Activated CD8-positive, alpha-beta memory T cell treated with anti-CD3 and anti-CD28 coated beads for 24 hours (primary cell): ENCODE data around the gene OR51I1.

Experiments used
- DNase-seq: peaks from one replicate; pipeline ENCODE4 v3.0.0-alpha.2; 2020

The OR51I1 gene, protein sequence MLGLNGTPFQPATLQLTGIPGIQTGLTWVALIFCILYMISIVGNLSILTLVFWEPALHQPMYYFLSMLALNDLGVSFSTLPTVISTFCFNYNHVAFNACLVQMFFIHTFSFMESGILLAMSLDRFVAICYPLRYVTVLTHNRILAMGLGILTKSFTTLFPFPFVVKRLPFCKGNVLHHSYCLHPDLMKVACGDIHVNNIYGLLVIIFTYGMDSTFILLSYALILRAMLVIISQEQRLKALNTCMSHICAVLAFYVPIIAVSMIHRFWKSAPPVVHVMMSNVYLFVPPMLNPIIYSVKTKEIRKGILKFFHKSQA

DNA sequence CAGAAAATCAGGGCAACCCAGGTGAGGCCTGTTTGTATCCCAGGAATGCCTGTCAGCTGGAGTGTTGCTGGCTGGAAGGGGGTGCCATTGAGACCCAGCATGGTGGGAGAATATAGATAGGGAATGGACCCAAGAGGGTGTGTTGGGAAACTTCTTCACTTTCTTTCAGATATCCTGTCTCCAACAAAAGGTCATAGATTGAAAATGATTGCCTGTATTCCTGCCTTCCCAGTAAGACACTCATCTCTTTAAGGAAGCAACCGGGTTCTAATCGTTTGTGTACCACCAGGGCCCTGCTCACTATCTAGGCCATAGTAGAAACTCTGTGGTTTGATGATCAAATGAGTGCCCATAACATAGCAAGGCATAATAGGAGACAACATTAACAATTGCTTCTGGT lies at the start of gene OR51I1:
Gene OR51I1, minus strand, starts transcription at position 101 of the 400 bp plus-strand sequence. Its CDS starts 0 bp downstream, at position 101.
- DNase-seq = no peak

GRCh38 chr11:5489576-5490357 lies 48.5 kb upstream of the OR51I1 start:
- DNase-seq = no peak

DNA sequence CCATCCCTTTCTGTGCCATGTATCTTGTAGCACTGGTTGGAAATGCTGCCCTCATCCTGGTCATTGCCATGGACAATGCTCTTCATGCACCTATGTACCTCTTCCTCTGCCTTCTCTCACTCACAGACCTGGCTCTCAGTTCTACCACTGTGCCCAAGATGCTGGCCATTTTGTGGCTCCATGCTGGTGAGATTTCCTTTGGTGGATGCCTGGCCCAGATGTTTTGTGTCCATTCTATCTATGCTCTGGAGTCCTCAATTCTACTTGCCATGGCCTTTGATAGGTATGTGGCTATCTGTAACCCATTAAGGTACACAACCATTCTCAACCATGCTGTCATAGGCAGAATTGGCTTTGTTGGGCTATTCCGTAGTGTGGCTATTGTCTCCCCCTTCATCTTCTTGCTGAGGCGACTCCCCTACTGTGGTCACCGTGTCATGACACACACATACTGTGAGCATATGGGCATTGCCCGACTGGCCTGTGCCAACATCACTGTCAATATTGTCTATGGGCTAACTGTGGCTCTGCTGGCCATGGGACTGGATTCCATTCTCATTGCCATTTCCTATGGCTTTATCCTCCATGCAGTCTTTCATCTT lies 47.6 kb upstream of the OR51I1 start:
- DNase-seq = no peak

DNA sequence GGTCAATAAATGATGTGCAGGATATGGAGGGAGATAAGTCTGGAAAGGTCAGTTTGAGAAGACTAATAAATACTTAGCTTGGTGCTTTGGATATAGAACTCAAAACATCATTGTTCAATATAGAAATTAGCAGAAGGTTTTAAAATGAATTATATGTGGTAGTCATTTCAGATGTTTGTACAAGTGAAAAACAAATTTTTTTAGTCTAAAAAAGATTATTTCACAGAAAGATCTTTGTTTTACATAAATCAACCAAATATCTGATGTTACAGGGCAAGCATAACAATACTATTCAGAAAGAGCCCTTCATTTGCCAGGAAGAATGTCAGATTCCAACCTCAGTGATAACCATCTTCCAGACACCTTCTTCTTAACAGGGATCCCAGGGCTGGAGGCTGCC lies 47.1 kb upstream of the OR51I1 start, which contains the start of gene OR52D1:
Gene OR52D1, plus strand, starts transcription at position 301 of the 400 bp plus-strand sequence. Its CDS starts 22 bp downstream, at position 323.
- no peak for DNase-seq

DNA sequence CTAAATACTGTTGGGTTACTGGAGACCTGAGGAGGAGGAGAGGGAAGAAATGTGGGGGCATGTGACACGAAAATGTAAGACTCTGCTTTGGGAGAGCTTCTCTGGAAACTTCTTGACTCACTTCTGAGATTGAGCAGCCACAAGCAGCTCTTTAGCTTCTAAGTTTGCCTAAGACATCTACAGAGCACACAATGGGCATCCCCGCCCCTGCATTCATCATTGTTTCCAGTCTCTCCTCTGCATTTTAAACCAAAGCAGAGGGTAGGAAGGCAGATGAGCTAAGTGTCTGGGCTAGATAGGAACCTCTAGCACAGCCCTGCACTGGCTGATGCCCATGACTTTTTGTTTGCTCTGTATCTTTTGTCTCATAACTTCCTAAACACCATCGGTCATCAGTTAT lies 45.1 kb upstream of the OR51I1 start:
- DNase-seq = no peak

DNA sequence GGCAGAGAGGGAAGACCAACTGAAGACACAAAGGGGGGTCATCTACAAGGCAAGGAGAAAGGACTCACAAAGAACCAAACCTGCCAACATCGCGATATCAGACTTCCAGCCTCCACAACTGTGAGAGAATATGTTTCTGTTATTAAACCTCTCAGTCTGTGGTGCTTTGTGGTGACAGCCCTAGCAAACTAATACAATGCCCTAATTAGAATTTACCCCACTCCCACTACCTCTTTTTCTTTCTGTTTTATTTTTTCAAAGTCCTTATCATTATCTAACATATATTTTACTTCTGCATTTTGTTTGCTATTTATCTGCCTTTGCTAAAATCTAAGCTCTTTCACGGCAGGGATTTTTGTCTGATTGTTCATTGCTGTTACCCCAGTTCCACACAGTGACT lies 44.7 kb upstream of the OR51I1 start:
- no peak for DNase-seq

DNA sequence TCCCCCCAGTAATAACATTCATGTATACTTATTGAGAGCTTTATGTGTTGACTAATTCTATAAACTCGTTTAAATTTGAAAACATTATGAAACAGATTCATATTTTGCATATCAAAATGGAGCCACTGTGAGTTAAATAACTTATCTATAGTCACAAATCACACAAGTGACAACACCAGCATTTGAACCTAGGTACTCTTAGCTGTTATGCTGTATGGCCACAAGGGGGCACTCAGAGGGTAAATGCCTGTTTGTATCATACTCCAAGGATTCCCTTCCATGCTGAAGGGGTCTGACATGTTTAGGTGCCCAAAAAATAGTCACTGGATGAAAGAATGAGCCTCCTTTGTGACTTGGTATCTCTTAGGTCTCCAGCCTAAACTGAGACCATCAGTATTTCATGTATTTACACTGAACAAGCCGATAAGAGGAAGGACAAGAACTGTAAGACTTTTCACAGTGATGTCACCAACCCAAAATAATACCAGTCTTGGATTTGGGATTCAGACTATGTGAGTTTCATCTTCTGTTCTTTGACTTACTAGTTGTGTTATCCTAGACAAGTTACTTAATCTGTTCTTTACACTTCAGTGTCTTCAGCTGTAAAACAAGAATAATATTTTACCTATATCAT lies 35.0 kb upstream of the OR51I1 start:
- DNase-seq = no peak

GRCh38 chr11:5473921-5474320 lies 32.6 kb upstream of the OR51I1 start:
- no peak for DNase-seq

DNA sequence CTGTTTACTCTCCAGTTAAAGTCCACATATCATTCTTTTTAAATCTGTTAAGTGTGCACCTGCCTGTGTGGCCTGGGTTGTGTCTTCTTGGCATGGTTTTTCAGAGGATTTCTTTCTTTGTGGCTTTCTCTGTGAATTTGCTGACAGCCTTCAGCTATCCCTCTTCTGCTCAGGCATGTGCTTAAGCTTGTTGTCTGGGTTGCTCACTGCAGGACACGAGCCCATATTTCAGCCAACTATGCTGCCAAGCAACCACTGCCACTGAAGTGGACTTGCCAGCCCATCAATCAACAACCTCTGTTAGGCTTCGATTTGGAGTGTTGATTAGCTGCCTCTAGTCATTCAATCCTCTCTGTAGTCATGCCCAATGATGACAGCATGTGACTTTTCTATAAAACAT lies 26.2 kb upstream of the OR51I1 start:
- DNase-seq = no peak

DNA sequence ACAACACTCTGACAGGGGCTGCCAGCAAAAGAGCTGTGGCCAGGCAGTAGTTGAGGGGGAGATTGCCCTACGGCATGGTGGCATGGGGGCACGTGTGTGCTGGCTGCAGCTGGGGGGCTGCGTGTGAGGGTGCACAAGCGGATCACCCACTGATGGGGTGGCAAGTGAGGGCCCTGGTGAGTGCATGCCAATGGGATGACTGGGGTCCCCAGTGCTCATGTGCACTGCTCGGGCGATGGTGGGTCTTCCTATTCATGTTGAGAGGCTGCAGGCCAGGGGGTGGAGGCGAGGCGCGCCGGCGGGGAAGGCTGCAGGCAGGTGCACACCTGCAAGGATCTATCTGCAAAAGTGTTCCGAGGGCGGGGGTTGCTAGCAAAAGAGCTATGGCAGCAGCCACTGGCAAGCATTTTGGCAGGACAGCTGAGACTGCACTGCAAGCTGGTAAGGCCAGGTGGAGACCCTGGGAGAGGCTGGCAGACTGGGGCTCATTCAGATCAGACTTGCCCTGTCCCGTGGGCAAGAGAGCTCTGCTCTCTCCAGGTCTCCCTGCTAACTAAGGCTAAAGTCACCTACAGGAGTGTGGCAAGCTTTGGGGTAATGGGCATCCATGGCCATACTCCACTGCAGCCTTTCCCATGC lies 19.8 kb upstream of the OR51I1 start:
- DNase-seq = no peak

DNA sequence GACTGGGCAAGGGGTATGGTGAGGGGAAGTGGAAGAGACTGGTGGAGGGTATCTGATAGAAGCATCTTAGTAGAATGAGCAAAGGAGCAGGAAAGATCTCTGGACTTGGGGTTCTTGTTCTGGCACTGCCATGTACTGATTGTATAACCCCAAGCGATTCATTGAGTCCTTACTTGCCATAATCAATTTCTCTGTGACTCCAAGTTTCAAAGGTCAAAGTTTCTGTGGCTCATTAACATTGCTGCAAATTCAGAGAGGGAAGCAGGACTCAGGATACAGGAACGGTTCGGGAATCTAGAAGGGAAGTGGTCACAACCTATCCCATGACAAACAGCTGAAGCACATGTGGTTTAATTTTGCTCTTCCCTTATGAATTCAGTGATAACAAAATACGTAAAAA lies 8.1 kb upstream of the OR51I1 start:
- no peak for DNase-seq

GRCh38 chr11:5449023-5449422 lies 7.7 kb upstream of the OR51I1 start, which contains the start of gene OR51I2:
OR51I2 (plus strand) TSS chr11:5449323; CDS start chr11:5453489, 4,166 bp downstream.
- no peak for DNase-seq

GRCh38 chr11:5443835-5444393 lies 2.6 kb upstream of the OR51I1 start:
- DNase-seq = no peak

DNA sequence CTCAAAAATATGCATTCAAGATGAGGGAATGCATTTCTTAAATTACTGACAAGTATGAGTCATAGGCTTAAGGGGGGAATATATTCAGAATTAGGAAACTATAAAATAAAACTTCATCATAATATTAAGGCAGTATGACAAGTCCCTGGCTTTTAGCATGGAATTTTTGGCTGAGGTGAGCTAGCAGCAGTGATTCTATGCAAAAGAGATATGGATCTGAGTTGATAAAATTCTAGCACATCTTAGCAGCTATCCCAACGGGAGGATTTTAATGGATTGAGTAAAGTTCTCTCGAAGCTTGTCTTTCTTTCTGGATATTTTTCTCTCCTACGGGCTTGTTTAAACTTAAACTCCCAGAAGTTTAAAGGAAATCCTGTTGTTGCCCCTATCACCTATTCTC lies 18.2 kb downstream of the OR51I1 start:
- DNase-seq = no peak

- no peak for DNase-seq
These were observed 19.5 kb downstream of the OR51I1 start, which contains the start of gene OR51Q1 for GRCh38 chr11:5421811-5422210. OR51Q1 (plus strand) TSS chr11:5422111; CDS start chr11:5422201, 90 bp downstream.

DNA sequence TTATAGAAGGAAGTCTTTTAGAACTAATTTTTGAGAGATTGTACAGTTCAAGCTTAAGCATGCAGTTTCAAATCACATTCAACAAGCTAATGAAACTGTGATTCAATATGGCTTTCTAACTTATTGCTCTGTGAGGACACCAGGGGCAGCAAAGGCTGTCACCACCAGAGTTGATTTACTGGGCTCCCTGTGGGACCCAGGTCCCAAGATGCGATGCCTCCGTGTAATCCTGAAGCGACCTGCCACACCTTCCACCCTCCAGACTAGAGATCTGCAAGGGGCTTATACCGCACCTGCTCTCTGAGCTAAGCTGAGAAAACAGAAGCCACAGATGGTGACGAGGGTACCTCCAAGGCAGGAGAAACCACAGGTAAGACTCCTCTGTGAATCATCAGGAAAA lies 20.3 kb downstream of the OR51I1 start:
- no peak for DNase-seq

DNA sequence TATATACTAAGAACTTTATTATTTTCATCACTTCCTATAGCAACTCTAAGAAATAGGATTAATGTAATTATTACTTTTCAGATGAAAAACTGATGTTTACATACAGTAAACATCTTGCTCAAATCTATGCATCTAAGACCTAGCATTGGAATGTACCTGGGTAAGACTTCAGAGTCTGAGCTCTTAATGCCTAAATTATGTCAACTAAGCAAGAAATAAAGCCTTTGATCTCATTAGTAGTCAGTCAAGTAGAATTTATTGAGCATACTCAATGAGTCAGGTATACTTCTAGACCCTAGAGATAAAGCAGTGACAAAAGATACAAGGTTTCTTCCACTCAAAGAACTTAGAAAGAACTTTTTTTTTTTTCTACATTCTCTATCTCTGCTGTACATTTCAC lies 36.1 kb downstream of the OR51I1 start:
- DNase-seq = no peak

- no peak for DNase-seq
These were observed 42.4 kb downstream of the OR51I1 start for GRCh38 chr11:5398936-5399335.

- DNase-seq = no peak
These were observed 47.2 kb downstream of the OR51I1 start for GRCh38 chr11:5394091-5394490.
